SK-MEL-5 (cell line): Measurements from ENCODE around the gene RPH3AL. TPM values are rescaled to one million over a fixed set of nuclear protein-coding genes. Genes with fewer than 3 reads are reported as not detected.
"Not testable (repeated sequence)": the region's sequence is repeated elsewhere in the genome, so short reads cannot be mapped to it uniquely, and the experiment has no call there.

Source experiments
- DNase-seq: peaks from one replicate; pipeline ENCODE4 v3.0.0-alpha.2; 2016; ENCODE audit warnings: low read depth, low spot score
- in situ Hi-C: cut with HindIII; loops from 2 replicates; pipeline ENCODE4 v1.10.0; 2016; ENCODE audit warnings: low sequenced_read_pairs, high pct_unique_total_duplicates, low pct_unique_long_range_greater_than_20kb
- total RNA-seq: library from RNA; depleted of rRNA; stranded (reverse); fragments of >200 nt; shearing (Covaris generic); gene quantifications from 2 replicates; pipeline ENCODE4 v1.2.3, GENCODE V29; 2014

Gene RPH3AL
- total RNA-seq, 1 experiment from 2014 or later = 2.4 TPM

- no peak for DNase-seq
- in situ Hi-C loops = no loop called here
Measured at GRCh38 chr17:231966-232807, 120.4 kb downstream of the RPH3AL start.

- no peak for DNase-seq
- in situ Hi-C loops = no loop called here
Measured at GRCh38 chr17:231191-231965, 121.2 kb downstream of the RPH3AL start.

GRCh38 chr17:230395-230770 is 122.2 kb downstream of the RPH3AL start:
- in situ Hi-C loops = no loop called here
- DNase-seq = no peak

GRCh38 chr17:229709-230394 is 122.8 kb downstream of the RPH3AL start:
- in situ Hi-C loops = no loop called here
- DNase-seq = no peak

DNA sequence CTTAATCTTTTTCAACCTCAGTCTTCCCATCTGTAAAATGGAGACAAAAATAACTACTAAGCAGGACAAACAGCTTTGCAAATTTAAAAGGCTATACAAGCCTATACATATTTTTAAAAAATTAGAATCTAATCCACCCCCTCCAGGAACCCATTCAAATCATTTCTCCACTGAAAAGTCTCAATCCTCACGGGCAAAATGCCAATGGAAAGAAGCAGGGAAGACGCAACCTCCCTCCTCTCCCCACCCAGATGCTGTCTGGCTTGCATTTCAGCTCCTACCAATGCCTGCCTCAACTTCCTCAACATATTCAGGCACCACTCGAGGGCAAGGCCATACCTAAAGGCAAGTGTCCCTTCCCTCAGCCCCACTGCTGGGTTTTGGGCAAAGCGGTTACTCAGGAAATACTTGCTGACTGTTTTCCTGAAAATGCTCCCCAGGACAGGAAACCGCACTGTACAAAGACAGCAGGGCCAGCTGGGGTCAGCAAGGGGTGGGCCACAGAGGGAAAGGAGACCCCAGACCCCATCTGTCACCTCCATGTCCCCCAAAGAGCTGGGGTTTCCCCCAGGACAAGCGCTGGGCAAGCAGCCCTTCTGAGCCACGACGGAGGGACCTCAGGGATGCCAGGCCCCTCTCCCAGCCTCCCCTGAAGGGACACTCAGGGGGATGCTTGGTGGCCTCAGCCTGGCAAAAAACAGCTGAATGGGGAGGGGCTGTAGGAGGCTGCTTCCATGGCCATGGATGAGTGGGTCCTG is 123.5 kb downstream of the RPH3AL start:
- DNase-seq = no peak

DNA sequence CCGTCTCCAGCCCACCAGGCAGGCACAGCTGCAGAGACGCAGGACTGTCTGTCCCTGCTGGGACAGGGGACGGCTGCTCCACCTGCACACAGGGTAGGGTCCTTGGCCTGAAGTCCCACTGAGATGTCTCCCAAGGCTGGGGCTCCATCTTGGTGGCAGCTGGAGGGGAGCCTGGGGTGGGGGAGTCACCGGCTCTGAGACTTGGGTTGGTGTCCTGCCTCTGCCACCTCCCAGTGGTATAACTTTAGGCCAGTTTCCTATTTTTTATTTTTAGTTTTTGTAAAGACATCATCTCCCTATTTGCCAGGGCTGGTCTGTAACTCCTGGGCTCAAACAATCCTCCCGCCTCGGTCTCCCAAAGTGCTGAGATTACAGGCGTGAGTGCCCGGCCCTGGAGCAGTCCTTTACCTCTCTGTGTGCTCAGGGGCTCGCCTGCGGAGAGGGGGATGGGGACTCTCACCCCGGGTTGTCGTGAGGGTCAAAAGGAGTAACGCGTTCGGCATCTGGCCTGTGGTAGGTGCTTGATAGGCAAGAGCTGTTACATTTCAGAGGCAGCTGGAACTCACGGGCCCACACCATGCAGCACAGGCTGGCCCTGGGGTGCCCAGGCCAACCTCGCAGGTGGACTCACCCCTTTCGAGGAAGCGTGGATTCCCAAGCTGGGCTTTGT is 124.5 kb downstream of the RPH3AL start:
- in situ Hi-C loops = no loop called here

More for the DNA sequence above, 123.5 kb downstream of the RPH3AL start:
- in situ Hi-C loops = no loop called here

DNA sequence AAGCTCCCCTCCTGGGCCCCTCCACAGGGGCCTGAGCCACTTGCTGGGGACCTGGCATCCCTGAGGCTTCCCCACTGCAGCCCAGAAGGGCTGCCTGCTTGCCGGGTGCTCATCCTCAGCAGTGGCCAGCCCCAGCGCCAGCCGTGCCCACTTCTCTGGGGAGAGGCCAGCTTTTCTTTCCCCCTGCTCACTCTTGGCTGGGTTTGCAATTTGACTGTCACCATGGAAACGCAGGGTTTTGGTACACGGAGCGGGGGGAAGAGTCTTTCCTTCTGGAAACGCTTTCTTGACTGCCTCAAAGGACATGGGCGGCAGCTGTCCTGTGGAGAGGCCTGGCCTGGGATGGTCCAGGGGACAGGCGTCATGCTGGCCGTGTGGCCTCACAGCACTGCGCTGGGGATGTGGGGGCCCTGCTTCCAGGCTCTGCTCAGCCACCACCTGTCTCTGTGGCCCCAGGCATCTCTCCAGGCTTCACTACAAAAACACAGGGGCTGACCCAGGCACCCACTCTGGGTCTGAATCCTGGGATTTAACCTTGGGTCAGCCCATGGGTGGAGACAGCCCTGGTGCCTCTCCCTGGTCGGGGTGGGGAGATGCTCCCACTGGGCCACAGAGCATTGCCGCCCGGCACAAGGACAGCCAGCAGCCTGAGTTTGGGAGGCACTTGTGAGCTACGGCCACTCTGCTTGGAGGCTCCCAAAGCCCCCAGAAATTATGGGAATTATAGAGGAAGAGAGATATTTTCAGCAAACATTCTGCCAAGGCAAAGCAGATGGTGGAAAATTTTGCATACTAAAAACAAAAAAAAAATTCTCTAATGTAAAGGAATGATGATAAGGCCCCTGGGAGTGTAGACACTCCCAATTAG is 125.3 kb downstream of the RPH3AL start:
- in situ Hi-C loops = no loop called here
- DNase-seq = no peak

More for the DNA sequence above, 124.5 kb downstream of the RPH3AL start:
- DNase-seq = no peak

- DNase-seq = no peak
- in situ Hi-C loops = no loop called here
Measured at GRCh38 chr17:226108-227077, 126.2 kb downstream of the RPH3AL start.

GRCh38 chr17:225551-225950 is 127.1 kb downstream of the RPH3AL start:
- in situ Hi-C loops = no loop called here
- DNase-seq = no peak

GRCh38 chr17:224576-224975 is 128.0 kb downstream of the RPH3AL start:
- DNase-seq, in situ Hi-C loops: not testable (repeated sequence)

DNA sequence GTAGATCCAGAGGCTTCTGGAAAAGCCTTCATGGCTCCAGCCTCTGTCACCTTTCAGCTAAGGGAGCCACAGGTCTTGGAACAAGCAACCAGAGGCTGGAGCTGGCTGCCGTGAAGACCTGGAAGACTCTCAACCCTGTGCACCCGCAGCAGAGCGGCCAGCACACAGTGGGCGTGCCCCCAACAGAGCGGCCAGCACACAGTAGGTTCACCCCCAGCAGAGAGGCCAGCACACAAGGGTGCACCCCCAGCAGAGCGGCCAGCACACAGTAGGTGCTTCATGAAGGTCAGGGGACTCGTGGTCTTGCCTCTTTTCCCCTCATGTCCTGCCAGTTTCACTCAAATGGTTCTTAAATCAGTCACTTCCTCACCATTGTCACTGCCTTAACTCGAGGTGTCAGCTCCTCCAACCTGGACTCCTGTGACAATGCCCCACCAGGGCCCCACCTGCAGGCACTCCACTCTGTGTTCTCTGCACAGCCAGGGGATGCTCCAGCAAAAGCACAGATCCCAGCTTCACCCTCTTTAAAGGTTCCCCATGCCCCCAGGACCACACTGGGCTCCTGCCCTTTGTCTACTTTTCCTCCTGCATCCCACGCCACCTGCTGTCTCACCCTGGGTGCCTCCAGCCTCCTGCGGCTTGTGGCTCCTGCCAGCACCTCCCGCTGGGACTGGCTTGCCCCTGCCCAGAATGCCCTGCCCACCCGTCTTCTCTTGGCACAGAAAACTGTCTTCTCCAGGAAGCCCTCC is 128.7 kb downstream of the RPH3AL start:
- DNase-seq = no peak
- in situ Hi-C loops = no loop called here

DNA sequence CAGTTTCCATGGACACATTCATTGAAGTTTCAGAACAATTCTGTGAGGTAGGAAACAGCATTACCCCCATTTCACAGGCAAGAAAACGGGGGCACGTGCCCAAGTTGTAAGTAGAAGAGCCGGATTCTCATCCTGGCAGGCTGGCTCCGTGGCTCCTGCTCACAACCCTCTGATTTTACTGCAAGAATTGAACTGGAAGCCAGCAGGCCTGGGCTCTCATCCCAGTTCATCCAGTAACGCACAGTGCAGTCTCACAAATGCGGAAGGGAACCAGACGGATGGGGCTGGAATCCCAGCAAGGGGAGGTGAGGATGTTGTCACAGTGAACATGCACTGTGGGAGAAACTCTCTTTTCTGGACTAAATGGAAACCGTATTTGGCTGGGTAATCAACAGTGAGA is 130.4 kb downstream of the RPH3AL start:
- in situ Hi-C loops = no loop called here
- no peak for DNase-seq

DNA sequence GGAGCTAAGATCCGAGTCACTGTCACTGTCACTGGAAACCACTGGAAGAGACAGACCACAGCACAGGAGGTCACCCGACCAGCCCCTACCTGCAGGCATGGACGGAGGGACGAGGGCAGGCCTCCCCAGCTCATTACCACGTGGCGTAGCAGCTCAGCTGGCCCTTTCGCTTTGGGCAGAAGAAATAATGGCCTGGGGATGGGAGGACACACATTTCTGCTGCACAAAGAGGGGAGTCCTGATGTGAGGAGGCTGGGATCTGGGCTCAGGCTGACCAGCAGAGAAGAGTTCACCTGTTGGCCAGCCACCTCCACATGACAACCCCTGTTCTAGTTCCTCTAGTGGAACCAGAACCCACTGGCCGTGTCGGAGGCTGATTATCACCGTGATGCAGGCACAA is 132.9 kb downstream of the RPH3AL start:
- DNase-seq = no peak
- in situ Hi-C loops = no loop called here

GRCh38 chr17:218432-219110 is 134.0 kb downstream of the RPH3AL start:
- DNase-seq = no peak
- in situ Hi-C loops = no loop called here
